HepG2 (cell line): ENCODE results near the gene TCEA3. TPM values are rescaled to one million over a fixed set of nuclear protein-coding genes. Genes with fewer than 3 reads are reported as not detected.
A peak's percentile ranks its signal among the peaks of the same experiment; 100 is the strongest.

Experiments used
- ARID3A ChIP-seq: IDR thresholded peaks from 2 replicates; pipeline ENCODE4 v1.6.1; 2012; ENCODE audit warnings: low read depth, low read length, improper control_type of control experiment
- CENPT ChIP-seq: sonication (generic); formaldehyde crosslinking; IDR thresholded peaks from 2 replicates; pipeline ENCODE4 v1.8.0; 2022; ENCODE audit warnings: low read depth, mild to moderate bottlenecking, moderate library complexity, missing genetic modification reagents
- EED ChIP-seq: sonication (generic); formaldehyde crosslinking; IDR thresholded peaks from 2 replicates; pipeline ENCODE4 v1.5.0; 2020; ENCODE audit warnings: mild to moderate bottlenecking, missing genetic modification reagents
- HBP1 ChIP-seq: IDR thresholded peaks from 2 replicates; pipeline ENCODE4 v1.6.1; 2016; ENCODE audit warnings: low read depth, control low read depth
- MYC ChIP-seq: sonication (generic); formaldehyde crosslinking; IDR thresholded peaks from 2 replicates; pipeline ENCODE4 v1.9.0; 2021; ENCODE audit warnings: missing genetic modification reagents, borderline replicate concordance
- NAIF1 ChIP-seq: sonication (generic); formaldehyde crosslinking; IDR thresholded peaks from 2 replicates; pipeline ENCODE4 v1.5.0; 2020; ENCODE audit warnings: mild to moderate bottlenecking, missing genetic modification reagents, borderline replicate concordance
- NRL ChIP-seq: sonication (generic); formaldehyde crosslinking; IDR thresholded peaks from 2 replicates; pipeline ENCODE4 v1.5.0; 2020; ENCODE audit warnings: missing genetic modification reagents, mild to moderate bottlenecking, moderate library complexity, borderline replicate concordance
- PATZ1 ChIP-seq: sonication (generic); formaldehyde crosslinking; IDR thresholded peaks from 2 replicates; pipeline ENCODE4 v1.4.0; 2020; ENCODE audit warnings: missing genetic modification reagents
- PPARG ChIP-seq: conservative IDR thresholded peaks from 2 replicates; pipeline ENCODE4 v1.6.1; 2016; ENCODE audit warnings: missing biosample characterization, missing genetic modification reagents
- REL ChIP-seq: sonication (generic); formaldehyde crosslinking; conservative IDR thresholded peaks from 2 replicates; pipeline ENCODE4 v1.8.0; 2022; ENCODE audit warnings: mild to moderate bottlenecking, missing genetic modification reagents, moderate library complexity
- TOPORS ChIP-seq: sonication (generic); formaldehyde crosslinking; IDR thresholded peaks from 2 replicates; pipeline ENCODE4 v1.8.0; 2023; ENCODE audit warnings: mild to moderate bottlenecking, missing genetic modification reagents
- ZBTB7A ChIP-seq: sonication (generic); formaldehyde crosslinking; IDR thresholded peaks from 2 replicates; pipeline ENCODE4 v1.8.0; 2022; ENCODE audit warnings: mild to moderate bottlenecking, missing genetic modification reagents
- ZNF556 ChIP-seq: sonication (generic); formaldehyde crosslinking; IDR thresholded peaks from 2 replicates; pipeline ENCODE4 v1.4.0; 2020; ENCODE audit warnings: mild to moderate bottlenecking, missing genetic modification reagents, borderline replicate concordance
- ZNF766 ChIP-seq: sonication (generic); formaldehyde crosslinking; IDR thresholded peaks from 2 replicates; pipeline ENCODE4 v1.5.0; 2020; ENCODE audit warnings: missing genetic modification reagents, borderline replicate concordance
- polyA plus RNA-seq, 8 experiments: library from polyadenylated mRNA; depleted of rRNA in 3 of 8; stranded (reverse) in 7 of 8; unstranded in 1 of 8; fragments of >200 nt; fragmentation: Illumina TruSeq in 4 of 8; extraction: Trizol in 4 of 8; gene quantifications; 2 replicates each; pipeline versions ENCODE4 v1.2.1 to v1.2.3, GENCODE V29; 2011 to 2016; ENCODE audit warnings: low read depth in 4 of 8, missing spikeins in 1 of 8, mixed read lengths in 1 of 8; ENCODE audit not compliant: insufficient read depth in 1 of 8
- total RNA-seq, 5 experiments: library from RNA; depleted of rRNA; stranded (reverse); fragments of >200 nt; fragmentation: Illumina TruSeq; extraction: Trizol; gene quantifications; 2 replicates each; pipeline ENCODE4 v1.2.3, GENCODE V29; 2016; ENCODE audit warnings: low read depth in 1 of 5
- TF ChIP-seq, protein P1 (sequence below): sonication (generic); formaldehyde crosslinking; IDR thresholded peaks from 2 replicates; pipeline ENCODE4 v1.9.0; 2021; ENCODE audit warnings: missing genetic modification reagents, borderline replicate concordance
- TF ChIP-seq, protein P2 (sequence below): sonication (generic); formaldehyde crosslinking; IDR thresholded peaks from 2 replicates; pipeline ENCODE4 v1.8.0; 2022; ENCODE audit warnings: missing genetic modification reagents, mild to moderate bottlenecking, moderate library complexity, borderline replicate concordance

The TCEA3 gene
- total and polyA plus RNA-seq, 2 of the 13 experiments (the other 11 are each of a cell fraction or from before 2014, with no cell fraction given), result 55.5 to 84.6 TPM

DNA sequence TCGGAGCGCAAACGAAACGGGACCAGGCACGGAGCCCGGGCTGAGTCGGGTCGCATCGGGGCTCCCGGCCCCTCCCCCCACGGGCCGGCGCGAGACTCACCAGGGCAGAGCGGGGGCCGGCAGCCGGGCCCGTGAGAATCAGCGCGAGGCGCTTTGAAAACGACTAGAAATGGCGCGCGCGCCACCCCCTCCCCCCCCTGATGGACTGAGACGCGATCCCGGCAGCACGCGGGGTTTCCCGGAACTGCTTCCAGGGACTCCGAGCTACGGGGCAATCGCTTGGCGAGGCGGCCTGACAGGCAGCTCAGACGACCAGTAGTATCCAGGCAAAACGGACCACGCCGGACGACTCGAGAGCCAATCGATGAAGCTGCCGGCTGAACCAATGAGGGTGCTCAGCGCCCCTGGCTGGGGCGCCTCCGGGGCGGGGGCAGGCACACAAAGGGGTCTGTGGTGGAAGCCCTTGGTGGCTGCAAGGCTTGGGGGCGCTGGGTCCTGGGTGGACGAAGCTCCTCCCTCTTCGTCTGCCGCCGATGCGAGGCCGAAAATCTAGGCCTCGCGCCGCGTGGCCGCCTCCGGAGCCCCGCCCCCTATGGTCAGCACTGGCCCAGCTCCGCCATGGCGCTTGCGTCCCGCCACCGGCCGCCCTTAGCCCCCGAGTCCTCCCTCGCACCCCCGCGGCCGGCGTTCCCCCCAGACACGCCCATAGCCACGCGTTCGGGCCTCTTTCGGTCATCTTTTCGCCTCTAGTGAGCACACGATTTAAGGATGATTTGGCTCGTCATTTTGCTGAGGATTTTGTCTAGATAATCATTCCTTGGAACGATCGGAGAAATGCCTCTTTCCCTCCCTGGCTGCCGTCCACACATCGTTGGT lies 80.2 kb downstream of the TCEA3 start, which contains the start of gene HNRNPR (continued):
- TF ChIP-seq, protein P1, sequence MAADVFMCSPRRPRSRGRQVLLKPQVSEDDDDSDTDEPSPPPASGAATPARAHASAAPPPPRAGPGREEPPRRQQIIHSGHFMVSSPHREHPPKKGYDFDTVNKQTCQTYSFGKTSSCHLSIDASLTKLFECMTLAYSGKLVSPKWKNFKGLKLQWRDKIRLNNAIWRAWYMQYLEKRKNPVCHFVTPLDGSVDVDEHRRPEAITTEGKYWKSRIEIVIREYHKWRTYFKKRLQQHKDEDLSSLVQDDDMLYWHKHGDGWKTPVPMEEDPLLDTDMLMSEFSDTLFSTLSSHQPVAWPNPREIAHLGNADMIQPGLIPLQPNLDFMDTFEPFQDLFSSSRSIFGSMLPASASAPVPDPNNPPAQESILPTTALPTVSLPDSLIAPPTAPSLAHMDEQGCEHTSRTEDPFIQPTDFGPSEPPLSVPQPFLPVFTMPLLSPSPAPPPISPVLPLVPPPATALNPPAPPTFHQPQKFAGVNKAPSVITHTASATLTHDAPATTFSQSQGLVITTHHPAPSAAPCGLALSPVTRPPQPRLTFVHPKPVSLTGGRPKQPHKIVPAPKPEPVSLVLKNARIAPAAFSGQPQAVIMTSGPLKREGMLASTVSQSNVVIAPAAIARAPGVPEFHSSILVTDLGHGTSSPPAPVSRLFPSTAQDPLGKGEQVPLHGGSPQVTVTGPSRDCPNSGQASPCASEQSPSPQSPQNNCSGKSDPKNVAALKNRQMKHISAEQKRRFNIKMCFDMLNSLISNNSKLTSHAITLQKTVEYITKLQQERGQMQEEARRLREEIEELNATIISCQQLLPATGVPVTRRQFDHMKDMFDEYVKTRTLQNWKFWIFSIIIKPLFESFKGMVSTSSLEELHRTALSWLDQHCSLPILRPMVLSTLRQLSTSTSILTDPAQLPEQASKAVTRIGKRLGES, result no peak
- peak; percentile 77; the same call in 1 of the 2 replicates for TF ChIP-seq TOPORS (CRISPR knock-in tag)
- TF ChIP-seq MYC (CRISPR knock-in tag), result peak; percentile 96
- TF ChIP-seq ZNF766 (CRISPR knock-in tag), result peak; percentile 83; the same call in 1 of the 2 replicates
- TF ChIP-seq EED (CRISPR knock-in tag), result no peak
- TF ChIP-seq NRL (CRISPR knock-in tag), result peak; percentile 89
- no peak; the same call in 1 of the 2 replicates for TF ChIP-seq PPARG
- peak; percentile 24; the same call in 1 of the 2 replicates for TF ChIP-seq ZNF556
- peak; percentile 88 for TF ChIP-seq ZBTB7A (CRISPR knock-in tag)
- TF ChIP-seq, protein P2, sequence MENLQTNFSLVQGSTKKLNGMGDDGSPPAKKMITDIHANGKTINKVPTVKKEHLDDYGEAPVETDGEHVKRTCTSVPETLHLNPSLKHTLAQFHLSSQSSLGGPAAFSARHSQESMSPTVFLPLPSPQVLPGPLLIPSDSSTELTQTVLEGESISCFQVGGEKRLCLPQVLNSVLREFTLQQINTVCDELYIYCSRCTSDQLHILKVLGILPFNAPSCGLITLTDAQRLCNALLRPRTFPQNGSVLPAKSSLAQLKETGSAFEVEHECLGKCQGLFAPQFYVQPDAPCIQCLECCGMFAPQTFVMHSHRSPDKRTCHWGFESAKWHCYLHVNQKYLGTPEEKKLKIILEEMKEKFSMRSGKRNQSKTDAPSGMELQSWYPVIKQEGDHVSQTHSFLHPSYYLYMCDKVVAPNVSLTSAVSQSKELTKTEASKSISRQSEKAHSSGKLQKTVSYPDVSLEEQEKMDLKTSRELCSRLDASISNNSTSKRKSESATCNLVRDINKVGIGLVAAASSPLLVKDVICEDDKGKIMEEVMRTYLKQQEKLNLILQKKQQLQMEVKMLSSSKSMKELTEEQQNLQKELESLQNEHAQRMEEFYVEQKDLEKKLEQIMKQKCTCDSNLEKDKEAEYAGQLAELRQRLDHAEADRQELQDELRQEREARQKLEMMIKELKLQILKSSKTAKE (CRISPR knock-in tag), result no peak
- TF ChIP-seq PATZ1, result peak; percentile 98
- no peak for TF ChIP-seq NAIF1
- TF ChIP-seq HBP1 (CRISPR knock-in tag), result no peak
- no peak for TF ChIP-seq CENPT (CRISPR knock-in tag)
- peak; percentile 9; the same call in 1 of the 2 replicates for TF ChIP-seq ARID3A
- no peak for TF ChIP-seq REL (CRISPR knock-in tag)
